GM19023 (cell line): ENCODE data around the gene COLEC12.

Experiments
- ATAC-seq: cut with Tn5 transposase; IDR thresholded peaks from one replicate; pipeline ENCODE4 v1.9.1; 2021; ENCODE audit warnings: mild to moderate bottlenecking, moderate library complexity; ENCODE audit not compliant: unreplicated experiment

Gene COLEC12

GRCh38 chr18:506801-507200 is 6.3 kb upstream of the COLEC12 start:
- no peak for ATAC-seq

- ATAC-seq = no peak
Measured at GRCh38 chr18:506264-506663, 5.8 kb upstream of the COLEC12 start.

- peak; percentile 96 for ATAC-seq
Measured at GRCh38 chr18:505483-506122, 5.1 kb upstream of the COLEC12 start.

- ATAC-seq = no peak
Measured at GRCh38 chr18:501406-501714, 859 bp upstream of the COLEC12 start.

GRCh38 chr18:499776-500631 is 497 bp downstream of the COLEC12 start:
- no peak for ATAC-seq

GRCh38 chr18:498931-499775 is 1.3 kb downstream of the COLEC12 start:
- ATAC-seq = no peak

- ATAC-seq = no peak
Measured at GRCh38 chr18:497688-498087, 2.8 kb downstream of the COLEC12 start.

- ATAC-seq = no peak
Measured at GRCh38 chr18:495452-495851, 5.0 kb downstream of the COLEC12 start.

GRCh38 chr18:495017-495416 is 5.5 kb downstream of the COLEC12 start:
- no peak for ATAC-seq

GRCh38 chr18:493986-494983 is 6.2 kb downstream of the COLEC12 start:
- no peak for ATAC-seq

- no peak for ATAC-seq
Measured at GRCh38 chr18:492451-492850, 8.1 kb downstream of the COLEC12 start.

- ATAC-seq = no peak
Measured at GRCh38 chr18:490624-491023, 9.9 kb downstream of the COLEC12 start.

- no peak for ATAC-seq
Measured at GRCh38 chr18:490024-490366, 10.5 kb downstream of the COLEC12 start.

GRCh38 chr18:489244-490023 is 11.1 kb downstream of the COLEC12 start:
- ATAC-seq = no peak

- no peak for ATAC-seq
Measured at GRCh38 chr18:486929-487740, 13.4 kb downstream of the COLEC12 start.

GRCh38 chr18:484749-485464 is 15.6 kb downstream of the COLEC12 start:
- peak; percentile 88 for ATAC-seq

- no peak for ATAC-seq
Measured at GRCh38 chr18:478681-479080, 21.8 kb downstream of the COLEC12 start.

GRCh38 chr18:477565-477964 is 22.9 kb downstream of the COLEC12 start:
- ATAC-seq = no peak
